Right hindlimb (tissue), 1 donor: ENCODE data around the gene TM2D1.
"Not testable (repeated sequence)": the region's sequence is repeated elsewhere in the genome, so short reads cannot be mapped to it uniquely, and the experiment has no call there.

Experiments
- DNase-seq: peaks from one replicate; pipeline ENCODE4 v3.0.0-alpha.2; 2018

The TM2D1 gene

DNA sequence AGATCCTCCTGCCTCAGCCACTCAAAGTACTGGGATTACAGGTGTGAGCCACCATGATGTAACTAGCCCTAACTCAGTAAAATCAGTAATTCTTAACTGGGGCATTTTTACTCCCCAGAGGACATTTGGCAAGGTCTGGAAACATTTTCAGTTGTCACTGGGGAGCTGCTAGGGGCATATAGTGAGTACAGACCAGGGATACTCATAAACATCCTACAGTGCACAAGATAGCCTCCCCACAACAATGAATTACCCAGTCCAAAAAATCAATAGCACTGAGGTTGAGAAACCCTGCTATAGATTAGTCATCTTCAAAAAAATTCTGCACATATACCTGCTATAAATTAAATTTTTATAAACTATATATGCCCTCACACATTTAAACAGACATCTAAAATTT, 13.0 kb downstream of the TM2D1 start:
- no peak for DNase-seq

DNA sequence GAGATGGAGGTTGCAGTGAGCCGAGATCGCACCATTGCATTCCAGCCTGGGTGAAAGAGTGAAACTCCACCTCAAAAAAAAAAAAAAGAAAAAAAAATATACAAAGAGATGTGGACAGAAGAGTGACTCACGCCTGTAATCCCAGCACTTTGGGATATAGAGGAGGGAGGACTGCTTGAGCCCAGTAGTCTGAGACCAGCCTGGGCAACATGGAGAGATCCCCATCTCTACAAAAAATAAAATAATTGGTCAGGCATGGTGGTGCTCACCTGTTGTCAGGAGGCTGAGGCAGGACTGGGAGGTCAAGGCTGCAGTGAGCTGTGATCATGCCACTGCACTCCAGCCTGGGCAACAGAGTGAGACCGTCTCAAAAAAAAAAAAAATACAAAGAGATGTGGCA, 13.7 kb downstream of the TM2D1 start:
- not testable (repeated sequence) for DNase-seq

DNA sequence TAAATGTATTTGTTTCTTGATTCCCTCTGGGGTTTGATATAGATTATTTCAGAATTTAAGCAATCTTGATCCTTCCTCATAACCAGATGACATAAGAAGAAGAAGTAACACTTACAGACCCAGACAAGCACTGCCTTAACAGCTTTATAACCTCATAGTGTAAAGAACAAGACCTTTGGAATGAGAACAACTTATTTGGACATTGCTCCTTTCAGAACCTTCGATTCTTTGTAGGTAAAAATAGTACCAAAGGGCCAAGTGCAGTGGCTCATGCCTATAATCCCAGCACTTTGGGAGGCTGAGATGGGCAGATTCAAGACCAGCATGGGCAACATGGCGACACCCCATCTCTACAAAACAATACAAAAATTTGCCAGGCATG, 15.0 kb downstream of the TM2D1 start:
- no peak for DNase-seq

DNA sequence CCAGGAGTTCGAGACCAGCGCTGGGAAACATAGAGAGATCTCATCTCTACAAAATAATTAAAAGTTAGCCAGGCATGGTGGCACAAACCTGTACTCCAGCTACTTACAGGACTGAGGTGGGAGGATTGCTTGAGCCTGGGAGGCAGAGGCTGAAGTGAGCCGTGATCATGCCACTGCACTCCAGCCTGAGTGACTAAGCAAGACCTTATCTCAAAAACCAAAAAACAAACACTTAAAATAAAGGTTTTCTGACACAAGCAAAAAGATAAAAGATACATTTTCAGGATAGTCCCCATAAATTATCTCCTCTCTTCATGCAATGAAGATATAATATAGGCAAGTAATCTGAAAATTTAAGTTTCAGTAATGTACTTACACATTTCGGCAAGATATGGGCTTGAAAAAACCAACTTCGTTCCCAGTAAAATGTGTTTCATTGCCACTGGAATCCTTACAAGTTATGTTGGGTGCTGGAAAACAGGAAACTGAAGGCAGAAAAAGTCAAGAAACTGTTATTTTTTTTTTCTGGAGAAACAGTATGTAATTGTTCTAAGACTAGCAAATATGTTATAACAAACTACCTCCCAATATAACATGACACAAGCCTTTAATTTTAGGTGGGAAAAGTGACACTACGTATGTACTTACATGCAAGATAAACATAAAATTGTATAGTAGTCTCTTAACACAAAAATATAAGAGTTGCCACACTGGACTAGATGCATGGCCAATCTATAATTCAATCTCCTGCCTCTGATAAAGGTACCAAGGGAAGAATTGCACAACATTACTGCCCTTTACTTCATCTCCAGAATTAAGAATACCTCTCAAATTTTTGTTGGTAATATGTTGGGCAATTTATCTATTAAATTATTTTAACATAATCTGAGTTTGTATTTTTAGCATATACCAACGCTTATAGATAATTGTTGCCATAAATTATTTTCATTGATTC, 15.7 kb downstream of the TM2D1 start:
- DNase-seq: no peak

DNA sequence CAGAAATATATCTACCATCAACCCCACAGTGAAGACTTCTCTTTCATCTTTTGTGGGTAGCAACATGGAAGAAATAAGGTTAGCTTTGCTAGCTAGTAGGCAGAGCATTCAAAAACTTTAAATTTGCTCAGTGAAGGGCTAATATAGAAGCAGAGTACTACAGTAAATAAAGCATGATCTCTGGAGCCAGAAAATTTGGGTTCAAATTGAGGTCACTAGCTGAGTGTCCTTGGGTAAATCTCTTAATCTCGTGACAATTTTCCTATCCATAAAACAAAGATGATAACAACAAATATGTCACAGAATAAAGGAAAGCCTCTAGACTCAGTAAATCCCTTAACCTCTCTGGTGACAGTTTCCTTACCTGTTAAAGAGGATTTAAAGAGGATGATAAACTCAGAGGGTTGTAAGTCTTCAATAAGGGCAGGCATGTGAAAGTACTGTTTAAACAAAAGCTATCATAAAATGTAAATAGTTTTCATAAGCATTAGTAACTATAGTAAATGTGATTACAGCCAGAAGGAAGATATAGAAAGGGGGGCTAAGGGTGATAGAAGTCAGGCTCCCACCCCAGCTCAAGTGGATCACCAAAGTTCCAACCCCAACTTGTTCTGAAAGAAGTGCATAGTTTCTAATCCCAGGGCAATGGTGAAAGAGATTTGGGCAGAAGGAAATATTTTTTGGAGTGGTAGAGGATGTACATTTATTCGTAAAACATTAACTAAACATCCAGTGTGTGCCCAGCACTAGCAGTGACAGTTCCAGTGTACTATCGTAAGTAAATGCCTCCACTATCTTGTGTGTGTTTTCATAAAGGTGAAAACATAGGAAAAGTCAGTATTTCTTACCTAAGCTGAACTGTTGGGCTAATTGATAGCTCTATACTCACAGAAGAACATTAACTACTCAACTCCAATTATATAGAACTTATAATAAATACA, 24.8 kb downstream of the TM2D1 start:
- DNase-seq: no peak

DNA sequence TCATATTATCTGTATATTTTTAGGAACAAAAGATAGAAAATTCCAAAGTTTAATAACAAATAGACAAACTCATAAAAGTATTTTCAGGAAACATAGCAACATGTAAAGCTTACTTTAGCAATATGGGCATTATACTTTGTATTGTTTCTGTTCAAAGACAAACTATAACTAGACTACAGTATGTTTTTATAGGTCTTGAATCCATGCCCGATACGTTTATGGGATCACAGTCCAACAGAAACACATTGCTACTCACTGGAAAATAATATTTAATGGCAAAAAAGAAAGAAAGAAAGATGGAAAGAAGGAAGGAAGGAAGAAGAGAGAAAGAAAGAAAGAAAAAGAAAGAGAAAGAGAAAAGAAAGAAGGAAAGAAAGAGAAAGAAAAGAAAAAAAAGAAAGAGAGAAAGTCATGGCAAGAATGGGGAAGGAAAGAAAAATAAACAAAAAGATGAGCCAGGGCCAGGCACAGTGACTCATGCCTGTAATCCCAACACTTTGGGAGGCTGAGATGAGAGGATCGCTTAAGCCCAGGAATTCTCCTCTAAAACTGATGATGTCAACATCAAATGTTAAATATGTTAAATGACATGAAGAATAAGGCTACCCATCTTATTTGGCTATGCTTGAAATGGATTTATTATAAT, 32.7 kb downstream of the TM2D1 start:
- no peak for DNase-seq

DNA sequence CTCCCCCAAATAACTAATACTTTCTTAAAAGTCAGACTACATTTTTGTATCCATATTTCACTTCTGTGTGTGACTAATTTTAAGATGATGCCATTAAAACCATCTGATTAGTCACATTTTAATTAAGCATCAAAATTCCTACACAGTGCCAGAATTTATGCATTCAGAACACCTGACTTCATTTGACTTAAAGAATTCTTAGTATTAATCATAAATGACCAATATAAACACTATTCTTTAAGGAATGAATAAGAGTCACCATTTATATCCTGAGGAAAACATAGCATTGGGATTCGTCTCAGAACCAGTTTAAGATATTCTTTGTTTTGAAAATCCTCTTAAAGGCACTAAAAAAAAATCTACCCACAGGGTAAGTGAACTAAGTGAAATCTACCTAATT, 37.0 kb downstream of the TM2D1 start:
- DNase-seq: no peak

DNA sequence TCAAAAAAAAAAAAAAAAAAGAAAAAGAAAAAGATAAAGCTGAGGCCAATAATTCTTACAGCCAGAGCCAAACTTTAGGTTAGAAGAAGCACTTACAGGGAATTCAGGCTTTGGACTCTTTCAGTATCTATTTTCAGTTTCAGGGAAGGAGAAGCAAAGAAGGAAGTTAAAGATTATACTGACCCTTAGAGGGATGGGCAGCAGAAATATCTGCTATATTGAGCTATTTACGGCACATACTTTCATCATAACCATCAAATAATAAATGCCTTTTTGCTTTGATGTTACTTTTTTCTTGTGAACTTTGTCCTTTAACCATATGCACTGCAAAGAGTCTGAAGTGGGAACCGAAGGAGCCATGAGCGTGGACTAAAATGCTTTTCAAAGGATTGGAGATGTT, 42.0 kb downstream of the TM2D1 start:
- no peak for DNase-seq

DNA sequence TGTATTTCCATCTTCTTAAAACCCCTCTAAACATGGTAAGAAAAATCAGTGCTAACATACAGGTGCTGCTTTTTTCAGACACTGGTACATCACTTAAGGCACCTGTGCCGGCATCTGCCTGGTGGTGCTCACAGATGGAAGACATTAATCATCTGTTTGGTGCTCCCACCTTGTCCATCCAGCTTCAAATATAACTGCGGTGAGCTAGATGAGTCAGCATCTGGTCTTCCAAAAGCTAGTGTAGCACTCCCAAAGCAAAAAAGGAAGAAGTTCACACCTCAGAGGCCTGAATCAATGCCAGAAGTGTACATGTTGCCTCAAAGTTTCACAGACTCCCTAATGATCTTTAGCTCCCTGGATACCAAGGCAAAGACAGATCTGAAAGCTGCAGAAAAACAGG, 44.4 kb downstream of the TM2D1 start:
- DNase-seq: no peak

DNA sequence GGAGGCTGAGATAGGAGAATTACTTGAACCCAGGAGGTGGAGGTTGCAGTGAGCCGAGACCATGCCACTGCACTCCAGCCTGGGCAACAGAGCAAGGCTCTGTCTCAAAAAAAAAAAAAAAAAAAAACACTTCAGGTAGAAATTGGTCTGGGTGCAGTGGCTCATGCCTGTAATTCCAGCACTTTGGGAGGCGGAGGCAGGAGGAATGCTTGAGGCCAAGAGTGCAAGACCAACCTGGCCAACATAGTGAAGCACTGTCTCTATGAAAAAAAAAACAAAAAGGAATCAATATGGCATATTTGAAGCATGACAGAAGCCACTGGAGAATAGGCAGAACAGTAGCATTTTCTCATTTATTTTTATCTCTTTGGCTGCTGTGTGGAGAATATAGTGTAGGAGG, 48.1 kb downstream of the TM2D1 start:
- not testable (repeated sequence) for DNase-seq

DNA sequence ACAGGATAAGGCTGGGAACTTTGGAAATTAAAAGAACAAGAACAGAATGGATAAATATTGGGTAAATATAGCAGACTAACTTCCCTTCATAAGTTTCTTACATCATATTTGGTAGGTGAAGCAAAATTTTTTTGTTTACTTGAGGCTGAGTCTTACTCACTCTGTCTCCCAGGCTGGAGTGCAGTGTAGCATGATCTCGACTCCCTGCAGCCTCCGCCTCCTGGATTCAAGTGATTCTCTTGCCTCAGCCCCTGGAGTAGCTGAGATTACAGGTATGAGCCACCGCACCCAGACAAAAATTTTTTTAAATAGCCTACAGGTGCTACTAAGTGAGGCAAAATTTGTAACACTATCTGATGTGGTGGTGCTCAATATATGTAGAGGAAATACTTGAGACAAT, 50.7 kb downstream of the TM2D1 start:
- no peak for DNase-seq

DNA sequence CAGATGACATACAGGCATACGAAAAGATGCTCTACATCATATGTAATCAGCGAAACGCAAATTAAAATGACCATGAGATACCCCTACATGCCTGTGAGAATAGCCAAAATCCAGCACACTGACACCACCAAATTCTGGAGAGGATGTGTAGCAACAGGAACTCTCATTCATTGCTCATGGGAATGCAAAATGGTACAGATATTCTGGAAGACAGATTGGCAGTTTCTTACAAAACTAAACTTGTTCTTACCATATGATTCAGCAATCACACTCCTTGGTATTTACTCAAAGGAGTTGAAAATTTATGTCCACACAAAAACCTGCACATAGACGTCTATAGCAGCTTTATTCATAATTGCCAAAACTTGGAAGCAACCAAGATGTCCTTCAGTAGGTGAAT, 52.6 kb downstream of the TM2D1 start:
- DNase-seq: no peak

DNA sequence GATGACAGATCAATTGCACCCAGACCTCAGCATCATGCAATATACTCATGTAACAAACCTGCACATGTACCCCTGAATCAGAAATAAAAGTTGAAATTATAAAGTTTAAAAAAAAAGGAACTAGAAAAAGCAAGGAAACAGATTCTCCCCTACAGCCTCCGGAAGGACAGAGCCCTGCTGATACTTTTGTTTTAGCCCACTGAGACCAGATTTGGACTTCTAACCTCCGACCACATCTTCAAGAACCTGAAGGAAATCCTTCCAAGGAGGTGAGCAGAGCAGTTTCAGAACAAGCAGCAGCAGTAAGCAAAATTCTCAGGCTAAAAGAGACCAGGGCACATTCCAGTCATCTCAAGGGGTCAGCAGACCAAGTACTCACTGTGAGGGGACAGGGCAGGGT, 54.5 kb downstream of the TM2D1 start:
- DNase-seq: no peak

DNA sequence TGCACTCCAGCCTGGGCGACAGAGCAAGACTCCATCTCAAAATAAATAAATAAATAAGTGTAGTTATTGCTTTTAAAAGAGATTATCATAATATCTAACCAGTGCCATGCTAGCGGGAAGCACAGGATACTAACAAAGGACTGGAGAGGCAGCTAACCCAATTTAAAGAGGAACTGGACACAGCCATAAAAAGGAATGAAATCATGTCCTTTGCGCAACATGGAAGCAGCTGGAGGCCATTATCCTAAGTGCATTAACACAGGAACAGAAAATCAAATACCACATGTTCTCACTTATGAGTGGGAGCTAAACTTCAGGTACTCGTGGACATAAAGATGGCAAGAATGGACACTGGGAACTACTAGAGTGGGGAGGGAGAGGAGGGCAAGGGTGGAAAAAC, 54.9 kb downstream of the TM2D1 start:
- DNase-seq: no peak

DNA sequence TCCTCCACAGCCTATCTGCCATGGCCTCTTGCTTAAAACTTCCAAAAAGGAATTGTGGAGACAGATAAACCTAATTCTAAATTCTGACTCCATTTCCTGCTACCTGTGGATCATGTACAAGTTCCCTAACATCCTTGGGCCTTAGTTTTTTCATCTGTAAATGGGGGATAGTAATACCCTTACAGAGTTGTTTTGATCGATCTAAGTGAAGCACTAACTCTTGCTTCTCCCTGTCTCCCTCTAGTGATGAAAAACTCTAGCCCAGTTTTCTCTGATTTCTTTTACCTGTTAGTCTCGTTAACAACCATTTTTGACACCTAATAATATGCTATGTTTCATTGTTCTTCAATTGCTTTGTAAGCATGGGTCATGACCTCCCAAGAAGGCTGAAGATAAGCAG, 65.9 kb downstream of the TM2D1 start:
- no peak for DNase-seq

DNA sequence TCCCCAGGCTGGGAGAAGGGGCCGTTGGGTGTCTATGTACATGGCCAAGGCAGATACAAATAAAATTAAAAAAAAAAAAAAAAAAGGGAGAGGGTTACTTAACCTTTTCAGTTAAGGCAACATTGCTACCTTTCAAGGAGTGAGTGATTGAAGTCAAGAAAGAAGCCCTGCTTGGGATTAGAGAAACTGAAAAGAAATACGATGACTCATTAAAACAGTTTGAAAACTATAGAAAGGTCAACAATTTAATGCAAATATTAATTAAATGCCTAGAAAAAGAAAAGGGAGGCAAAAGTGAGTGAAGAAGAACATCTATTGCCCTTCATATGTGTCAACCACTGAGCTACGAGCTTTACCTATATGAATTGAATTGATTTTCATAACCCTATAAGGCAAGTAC, 69.5 kb downstream of the TM2D1 start:
- DNase-seq: no peak

DNA sequence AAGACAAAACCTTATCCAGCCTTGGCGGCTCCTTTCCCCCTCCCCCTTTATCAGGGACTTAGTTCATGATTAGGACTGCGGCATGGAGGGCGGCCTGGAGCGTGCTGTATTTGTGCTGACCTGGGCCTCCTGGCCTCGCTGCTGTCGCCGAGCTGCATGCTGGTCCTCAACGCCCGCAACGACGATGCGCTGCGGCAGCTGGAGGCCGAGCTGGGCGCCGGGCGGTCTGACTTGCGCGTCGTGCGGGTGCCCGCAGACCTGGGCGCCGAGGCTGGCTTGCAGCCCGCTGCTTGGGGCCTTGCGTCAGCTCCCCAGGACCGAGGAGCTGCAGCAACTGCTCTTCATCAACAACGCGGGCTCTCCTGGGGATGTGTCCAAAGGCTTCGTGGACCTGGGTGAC, 70.9 kb downstream of the TM2D1 start:
- no peak for DNase-seq

DNA sequence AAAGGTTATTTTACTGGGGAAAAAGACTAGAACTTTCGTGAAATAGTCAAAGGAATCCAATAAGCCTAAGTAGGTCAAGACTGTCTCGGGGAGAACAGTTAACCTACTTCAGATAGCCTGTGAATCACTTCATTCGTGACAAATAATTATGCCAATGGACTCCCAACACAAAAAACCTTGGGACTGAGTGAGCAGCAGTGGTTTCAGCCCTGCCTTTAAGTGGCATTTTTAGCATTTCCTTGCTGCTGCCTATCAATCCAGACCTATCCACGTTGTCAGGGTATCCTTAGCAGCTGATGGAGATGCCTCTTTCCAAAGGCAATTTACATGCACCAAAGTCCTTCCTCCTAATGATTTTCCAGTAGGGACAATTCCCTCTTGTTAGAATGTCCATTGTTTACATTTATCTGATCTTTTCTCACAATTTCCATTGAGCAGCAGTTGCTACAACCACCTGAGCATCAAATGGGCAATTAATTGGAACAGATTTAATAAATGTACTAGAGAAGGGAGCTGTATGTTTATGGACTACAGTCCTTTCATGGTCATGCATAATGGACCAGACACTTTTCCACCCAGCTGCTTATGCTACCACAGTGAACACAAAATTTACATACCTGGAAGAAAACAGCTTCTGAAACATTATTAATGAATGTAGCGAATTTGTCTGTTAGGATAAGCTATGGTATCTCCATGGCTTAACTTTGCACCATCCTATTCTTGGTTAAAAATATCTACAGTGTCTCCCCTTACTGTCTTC, 75.8 kb downstream of the TM2D1 start:
- DNase-seq: no peak

DNA sequence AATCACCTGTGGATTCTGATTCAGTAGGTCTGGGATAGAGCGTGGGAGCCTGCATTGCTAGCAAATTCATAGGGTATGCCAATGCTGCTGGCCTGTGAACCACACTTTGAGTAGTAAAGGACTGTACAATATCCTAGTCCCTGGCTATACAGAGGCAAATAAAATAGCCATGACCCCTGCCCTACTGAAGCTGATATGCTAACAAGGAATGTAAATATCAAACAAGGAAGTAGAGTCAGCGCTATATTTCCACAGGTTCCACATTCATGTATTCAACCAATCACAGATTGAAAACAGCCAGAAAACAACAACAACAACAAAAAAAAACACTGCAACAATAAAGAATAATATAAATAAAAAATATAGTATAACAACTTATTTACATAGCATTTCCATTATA, 77.8 kb downstream of the TM2D1 start:
- no peak for DNase-seq

DNA sequence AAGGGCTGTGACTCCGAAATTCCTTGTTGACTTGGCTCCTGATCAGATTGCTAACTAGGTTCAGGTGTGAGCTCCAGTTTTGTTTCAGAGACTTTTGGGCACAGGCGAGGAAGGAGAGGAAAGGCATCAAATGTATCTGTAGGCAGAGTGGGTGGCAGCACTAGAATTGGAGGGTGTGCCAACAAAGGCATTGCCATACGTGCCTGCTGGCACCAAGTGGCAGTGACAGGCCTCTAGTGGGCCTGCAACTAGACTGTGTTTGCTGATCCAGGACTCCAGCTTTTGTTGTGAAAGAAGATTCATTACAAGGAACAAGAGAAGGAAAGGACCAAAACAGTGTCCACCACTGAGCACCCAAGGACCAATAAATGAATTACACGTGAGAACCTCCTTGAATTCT, 79.5 kb downstream of the TM2D1 start:
- DNase-seq: no peak

DNA sequence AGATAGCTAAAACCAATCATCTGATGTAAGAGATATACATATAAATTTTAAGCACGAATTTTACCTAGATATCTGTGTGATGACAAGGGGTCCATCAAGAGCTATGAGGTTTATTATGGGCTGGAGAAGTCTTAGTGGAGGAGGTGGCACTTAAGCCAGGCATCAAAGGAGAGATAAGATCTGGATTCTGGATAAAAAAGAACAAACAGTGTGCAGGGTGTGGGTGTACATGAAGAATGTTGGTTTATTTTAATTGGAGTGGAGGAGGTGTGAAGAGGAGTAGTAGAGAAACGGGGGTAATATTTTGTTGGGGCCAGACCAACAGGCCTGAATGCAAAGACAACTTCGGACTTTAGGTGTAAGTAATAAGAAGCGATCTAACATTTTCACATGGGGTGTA, 80.6 kb downstream of the TM2D1 start:
- no peak for DNase-seq

DNA sequence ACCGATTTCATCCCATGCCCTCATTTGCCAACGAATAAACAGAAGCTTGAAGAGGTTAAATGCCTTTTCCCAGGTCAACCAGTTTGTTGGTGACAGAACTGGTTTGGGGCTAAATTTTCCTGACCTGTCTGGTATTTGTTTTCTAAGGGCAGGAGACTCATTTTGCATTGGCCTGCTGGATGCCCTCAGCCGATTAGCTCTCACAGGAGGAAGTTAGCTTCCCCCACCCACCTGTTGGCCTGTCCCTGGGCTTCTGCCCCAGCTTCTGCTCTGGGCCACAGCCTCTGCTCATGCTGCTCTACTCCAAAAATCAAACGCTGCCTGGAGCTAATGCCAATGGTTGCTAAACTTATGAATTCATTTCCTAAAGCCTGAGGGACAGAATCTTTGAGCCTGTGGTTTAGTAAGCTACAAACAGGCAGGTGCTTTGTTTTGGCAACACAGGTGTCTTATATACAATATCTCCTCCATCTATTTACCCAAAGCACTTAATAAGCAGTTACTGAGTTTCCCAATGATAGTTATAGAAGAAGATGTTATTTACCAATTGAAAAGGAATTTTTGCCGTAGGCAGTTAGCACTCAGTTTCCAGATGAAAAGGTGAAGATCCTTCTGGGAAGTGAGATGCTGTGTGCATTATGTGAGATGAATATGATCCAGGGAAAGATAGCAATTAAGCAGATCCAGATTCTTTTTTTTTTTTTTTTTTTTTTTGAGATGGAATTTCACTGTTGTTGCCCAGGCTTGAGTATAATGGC, 82.3 kb downstream of the TM2D1 start:
- no peak for DNase-seq
